Osteocyte (in vitro differentiated cells): Measurements from ENCODE around the gene NPHP3. TPM values are rescaled to one million over a fixed set of nuclear protein-coding genes. Genes with fewer than 3 reads are reported as not detected.
"Not testable (repeated sequence)": the region's sequence is repeated elsewhere in the genome, so short reads cannot be mapped to it uniquely, and the experiment has no call there.

Experiments
- DNase-seq: peaks from one replicate; pipeline ENCODE4 v3.0.0; 2021; ENCODE audit warnings: mixed read lengths; ENCODE audit not compliant: unreplicated experiment; ENCODE audit errors: extremely low spot score
- H3K27ac Mint-ChIP-seq: one replicate; pipeline ENCODE4 v1.8.0; 2021; ENCODE audit warnings: mild to moderate bottlenecking, mixed read lengths; ENCODE audit not compliant: unreplicated experiment
- H3K27me3 Mint-ChIP-seq: one replicate; pipeline ENCODE4 v1.8.0; 2021; ENCODE audit warnings: mixed read lengths; ENCODE audit not compliant: unreplicated experiment
- H3K36me3 Mint-ChIP-seq: one replicate; pipeline ENCODE4 v1.8.0; 2021; ENCODE audit warnings: mixed read lengths; ENCODE audit not compliant: unreplicated experiment
- H3K4me1 Mint-ChIP-seq: one replicate; pipeline ENCODE4 v1.8.0; 2021; ENCODE audit warnings: mixed read lengths; ENCODE audit not compliant: unreplicated experiment
- H3K4me3 Mint-ChIP-seq: one replicate; pipeline ENCODE4 v1.8.0; 2021; ENCODE audit warnings: mild to moderate bottlenecking, moderate library complexity, mixed read lengths; ENCODE audit not compliant: unreplicated experiment
- H3K9me3 Mint-ChIP-seq: one replicate; pipeline ENCODE4 v1.8.0; 2021; ENCODE audit warnings: mixed read lengths; ENCODE audit not compliant: unreplicated experiment
- CTCF ChIP-seq: fragments of 200-600 bp; sonication (generic); IDR thresholded peaks from 2 replicates; pipeline ENCODE4 v1.5.0; 2021; ENCODE audit warnings: antibody characterized with exemption, mild to moderate bottlenecking, moderate library complexity
- total RNA-seq: library from RNA; stranded (reverse); gene quantifications from 2 replicates; pipeline ENCODE4 v1.2.1, GENCODE V29; 2021

Gene NPHP3
- total RNA-seq, 1 donor from 2014 or later, result 26.4 TPM

DNA sequence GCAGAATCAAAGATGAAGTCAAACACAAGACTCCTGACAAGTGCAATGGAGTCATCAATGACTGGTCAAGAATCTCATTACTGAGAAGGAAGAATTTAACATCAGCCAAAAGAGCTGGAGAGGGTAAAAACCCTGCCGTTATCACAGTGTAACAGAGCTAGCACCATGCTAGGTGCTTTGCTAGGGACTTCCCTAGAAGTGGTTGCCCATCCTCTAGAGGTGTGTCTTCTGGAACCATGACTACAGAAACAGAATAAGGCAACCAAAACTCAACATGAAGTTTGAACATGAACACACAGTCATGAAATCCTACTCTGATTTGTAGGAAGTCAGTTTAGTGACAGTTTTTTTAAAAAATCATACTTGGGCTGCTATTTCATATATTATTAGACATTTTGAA lies 72.1 kb downstream of the NPHP3 start:
- no peak overlapping the region for H3K4me3 Mint-ChIP-seq
- H3K9me3 Mint-ChIP-seq, result no peaks in the 10 kb centered on the region
- no peaks in the 10 kb centered on the region for H3K27me3 Mint-ChIP-seq
- no peaks in the 10 kb centered on the region for H3K4me1 Mint-ChIP-seq
- no peak overlapping the region for H3K27ac Mint-ChIP-seq
- no peak for DNase-seq
- H3K36me3 Mint-ChIP-seq, result no peaks in the 10 kb centered on the region
- no peak for TF ChIP-seq CTCF

DNA sequence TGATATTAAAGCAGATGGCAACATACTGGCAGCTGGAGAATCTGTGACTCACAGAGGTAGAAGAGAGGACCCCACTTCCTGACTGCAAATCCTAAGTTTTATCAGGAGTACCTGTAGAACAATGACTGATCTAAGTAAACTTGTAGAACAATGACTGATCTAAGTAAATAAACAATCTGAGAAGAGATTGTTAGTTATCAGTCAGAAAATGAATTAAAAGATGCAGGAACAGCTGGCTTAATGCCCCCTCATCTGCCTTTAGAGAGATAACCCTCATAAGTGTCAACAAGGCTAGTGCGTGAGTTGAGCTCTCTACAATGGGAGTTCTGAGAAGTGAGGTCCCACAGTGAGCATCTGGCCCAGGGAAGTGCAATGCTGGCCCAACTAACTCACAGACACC lies 77.2 kb downstream of the NPHP3 start:
- Mint-ChIP-seq H3K27ac (no peak overlapping the region), H3K36me3 (no peaks in the 10 kb centered on the region), H3K27me3 (no peaks in the 10 kb centered on the region), H3K4me3 (no peak overlapping the region), H3K4me1 (no peaks in the 10 kb centered on the region), H3K9me3 (no peaks in the 10 kb centered on the region)
- DNase-seq, result no peak
- no peak for TF ChIP-seq CTCF

- Mint-ChIP-seq H3K4me1 (no peaks in the 10 kb centered on the region), H3K27ac (no peak overlapping the region), H3K27me3 (no peaks in the 10 kb centered on the region), H3K9me3 (no peaks in the 10 kb centered on the region), H3K4me3 (no peak overlapping the region), H3K36me3 (peaks cover 8% of the 10 kb centered on the region)
- no peak for TF ChIP-seq CTCF
- no peak for DNase-seq
Observed at GRCh38 chr3:132643366-132643765, 78.8 kb downstream of the NPHP3 start.

- DNase-seq, result no peak
- peaks cover 6% of the 10 kb centered on the region for H3K4me1 Mint-ChIP-seq
- H3K27ac Mint-ChIP-seq, result no peak overlapping the region
- no peaks in the 10 kb centered on the region for H3K9me3 Mint-ChIP-seq
- H3K4me3 Mint-ChIP-seq, result no peak overlapping the region
- peaks cover 8% of the 10 kb centered on the region for H3K36me3 Mint-ChIP-seq
- H3K27me3 Mint-ChIP-seq, result no peaks in the 10 kb centered on the region
- TF ChIP-seq CTCF, result no peak
Observed at GRCh38 chr3:132642539-132642847, 79.7 kb downstream of the NPHP3 start.

- DNase-seq, result no peak
- no peaks in the 10 kb centered on the region for H3K9me3 Mint-ChIP-seq
Observed at GRCh38 chr3:132641837-132642538, 80.2 kb downstream of the NPHP3 start.

DNA sequence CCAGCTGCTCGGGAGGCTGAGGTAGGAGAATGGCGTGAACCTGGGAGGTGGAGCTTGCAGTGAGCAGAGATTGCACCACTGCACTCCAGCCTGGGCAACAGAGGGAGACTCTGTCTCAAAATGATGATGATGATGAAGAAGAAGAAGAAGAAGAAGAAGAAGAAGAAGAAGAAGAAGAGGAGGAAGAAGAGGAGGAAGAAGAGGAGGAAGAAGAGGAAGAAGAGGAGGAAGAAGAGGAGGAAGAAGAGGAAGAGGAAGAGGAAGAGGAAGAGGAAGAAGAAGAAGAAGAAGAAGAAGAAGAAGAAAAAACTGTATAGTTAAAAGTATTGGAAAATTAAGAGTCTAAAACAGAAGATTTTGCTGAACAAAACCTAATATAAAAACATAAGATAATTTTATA lies 80.8 kb downstream of the NPHP3 start:
- not testable (repeated sequence) for H3K27me3 Mint-ChIP-seq, H3K9me3 Mint-ChIP-seq, H3K4me3 Mint-ChIP-seq, H3K27ac Mint-ChIP-seq, DNase-seq
- H3K36me3 Mint-ChIP-seq, result peaks cover 11% of the 10 kb centered on the region
- peaks cover 13% of the 10 kb centered on the region for H3K4me1 Mint-ChIP-seq

More at GRCh38 chr3:132641837-132642538, 80.2 kb downstream of the NPHP3 start:
- H3K4me1 Mint-ChIP-seq, result peaks cover 11% of the 10 kb centered on the region
- no peak overlapping the region for H3K4me3 Mint-ChIP-seq
- H3K27ac Mint-ChIP-seq, result no peak overlapping the region
- H3K36me3 Mint-ChIP-seq, result peaks cover 8% of the 10 kb centered on the region
- H3K27me3 Mint-ChIP-seq, result no peaks in the 10 kb centered on the region
- TF ChIP-seq CTCF, result peak; percentile 79
